ENCODE data around the gene CACNA1D. TPM values are rescaled to one million over a fixed set of nuclear protein-coding genes. Genes with fewer than 3 reads are reported as not detected.

Gene CACNA1D
- total RNA-seq, 4 donors from 2014 or later, result 0.75 to 2.5 (median 1.2) TPM

DNA sequence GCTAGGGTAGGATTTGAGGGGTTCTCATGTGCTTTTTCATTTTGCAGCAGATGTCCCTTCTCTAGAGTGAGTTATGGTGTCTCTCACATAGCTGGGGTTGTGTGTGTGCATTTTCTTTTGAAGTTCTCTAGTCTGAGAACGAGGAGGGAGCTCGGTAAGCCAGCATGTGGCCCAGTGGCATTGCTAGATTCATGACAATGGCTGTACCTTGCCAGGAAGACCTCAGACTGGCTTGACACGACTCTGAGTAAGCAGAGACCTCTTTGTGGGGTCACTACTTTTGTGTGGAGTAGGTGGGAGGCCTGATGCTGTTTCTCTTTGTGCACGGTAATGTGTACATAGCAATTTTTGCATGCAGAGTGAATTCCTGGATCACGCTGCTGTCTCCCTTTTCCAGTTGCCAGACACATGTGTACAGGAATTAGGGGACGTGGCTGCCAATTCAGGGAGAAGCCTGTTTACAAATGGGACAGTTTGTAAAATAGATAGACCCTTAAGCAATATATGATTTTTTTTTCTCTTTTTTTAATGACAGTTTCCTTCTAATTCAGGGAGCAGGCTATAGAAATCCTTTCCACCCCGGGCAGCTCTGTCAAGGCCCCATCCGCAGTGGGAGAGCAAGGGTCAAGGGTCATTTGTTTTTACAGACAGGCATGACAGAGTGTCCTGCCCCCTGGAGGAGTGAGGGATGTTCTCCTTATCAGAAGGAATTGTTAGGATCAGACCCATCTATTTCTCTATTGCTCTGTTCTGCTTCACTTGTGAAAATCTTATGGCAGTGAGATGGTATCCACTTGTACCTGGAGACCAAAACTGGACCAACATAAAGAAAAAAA is 4.6 kb downstream of the CACNA1D start:
- Histone ChIP-seq H3K27me3 (peaks cover 0 to 17% (median 8%) of the 10 kb centered on the region in 4 donors), H3K4me3 (no peak overlapping the region), H3K36me3 (no peaks in the 10 kb centered on the region), H3K9me3 (no peaks in the 10 kb centered on the region), H3K27ac (replicated peaks in 1 of 4) (peak overlapping the region in 3 of 4 donors; percentile 13 to 48 (median 28)), H3K4me1 (peaks cover 14 to 54% (median 50%) of the 10 kb centered on the region in 4 donors)
- TF ChIP-seq POLR2AphosphoS5 (IDR thresholded peaks at IDR 0.05) (no peak), EP300 (IDR thresholded peaks at IDR 0.05) (no peak), POLR2A (IDR thresholded peaks at IDR 0.05; ENCODE audit: low read depth) (no peak)
- TF ChIP-seq, protein P1, sequence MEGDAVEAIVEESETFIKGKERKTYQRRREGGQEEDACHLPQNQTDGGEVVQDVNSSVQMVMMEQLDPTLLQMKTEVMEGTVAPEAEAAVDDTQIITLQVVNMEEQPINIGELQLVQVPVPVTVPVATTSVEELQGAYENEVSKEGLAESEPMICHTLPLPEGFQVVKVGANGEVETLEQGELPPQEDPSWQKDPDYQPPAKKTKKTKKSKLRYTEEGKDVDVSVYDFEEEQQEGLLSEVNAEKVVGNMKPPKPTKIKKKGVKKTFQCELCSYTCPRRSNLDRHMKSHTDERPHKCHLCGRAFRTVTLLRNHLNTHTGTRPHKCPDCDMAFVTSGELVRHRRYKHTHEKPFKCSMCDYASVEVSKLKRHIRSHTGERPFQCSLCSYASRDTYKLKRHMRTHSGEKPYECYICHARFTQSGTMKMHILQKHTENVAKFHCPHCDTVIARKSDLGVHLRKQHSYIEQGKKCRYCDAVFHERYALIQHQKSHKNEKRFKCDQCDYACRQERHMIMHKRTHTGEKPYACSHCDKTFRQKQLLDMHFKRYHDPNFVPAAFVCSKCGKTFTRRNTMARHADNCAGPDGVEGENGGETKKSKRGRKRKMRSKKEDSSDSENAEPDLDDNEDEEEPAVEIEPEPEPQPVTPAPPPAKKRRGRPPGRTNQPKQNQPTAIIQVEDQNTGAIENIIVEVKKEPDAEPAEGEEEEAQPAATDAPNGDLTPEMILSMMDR (IDR thresholded peaks at IDR 0.05), result no peak
- WGBS, result 55% methylated on average over 8 of the region's 8 CpGs
- intact Hi-C loops (cut with DNase I), result no loop called here
- no peak for DNase-seq (ENCODE audit: extremely low spot score)

DNA sequence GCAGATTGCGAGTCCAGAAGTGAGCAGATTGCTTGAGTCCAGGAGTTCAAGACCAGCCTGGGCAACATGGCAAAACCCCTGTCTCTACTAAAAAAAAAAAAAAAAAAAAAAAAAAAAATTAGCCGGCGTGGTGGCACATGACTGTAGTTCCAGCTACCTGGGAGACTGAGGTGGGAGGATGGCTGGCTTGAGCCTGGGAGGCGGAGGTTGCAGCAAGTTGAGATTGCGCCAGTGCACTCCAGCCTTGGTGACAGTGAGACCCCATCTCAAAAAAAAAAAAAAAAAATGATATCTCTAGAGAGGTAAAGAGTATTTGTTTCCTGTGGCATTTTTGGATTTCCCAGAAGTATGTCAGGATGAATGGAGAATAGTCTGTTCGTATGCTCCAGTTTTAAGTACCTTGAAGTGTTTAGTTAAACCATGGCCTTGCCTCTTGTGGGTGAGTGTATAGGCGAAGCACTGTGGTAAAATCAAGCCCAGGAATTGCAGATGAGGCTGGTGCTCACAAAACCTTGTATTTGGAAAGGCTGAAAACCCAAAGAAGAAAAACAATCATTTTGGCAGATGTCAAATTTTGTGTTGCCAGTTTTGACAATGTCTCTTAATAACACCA is 5.9 kb downstream of the CACNA1D start:
- no peak for DNase-seq (ENCODE audit: extremely low spot score)
- peaks cover 7 to 45% (median 41%) of the 10 kb centered on the region in 4 donors for H3K4me1 ChIP-seq
- H3K9me3 ChIP-seq, result no peaks in the 10 kb centered on the region
- no peak overlapping the region for H3K4me3 ChIP-seq
- no peak overlapping the region for H3K27ac ChIP-seq (replicated peaks in 1 of 4)
- WGBS, result 89% methylated on average over 7 of the region's 7 CpGs
- intact Hi-C loops (cut with DNase I), result no loop called here
- H3K36me3 ChIP-seq, result no peaks in the 10 kb centered on the region
- TF ChIP-seq EP300 (IDR thresholded peaks at IDR 0.05) (no peak), POLR2AphosphoS5 (IDR thresholded peaks at IDR 0.05) (no peak), POLR2A (IDR thresholded peaks at IDR 0.05; ENCODE audit: low read depth) (no peak)
- TF ChIP-seq, protein P1 (IDR thresholded peaks at IDR 0.05), result no peak
- peaks cover 0 to 11% (median 7%) of the 10 kb centered on the region in 4 donors for H3K27me3 ChIP-seq

DNA sequence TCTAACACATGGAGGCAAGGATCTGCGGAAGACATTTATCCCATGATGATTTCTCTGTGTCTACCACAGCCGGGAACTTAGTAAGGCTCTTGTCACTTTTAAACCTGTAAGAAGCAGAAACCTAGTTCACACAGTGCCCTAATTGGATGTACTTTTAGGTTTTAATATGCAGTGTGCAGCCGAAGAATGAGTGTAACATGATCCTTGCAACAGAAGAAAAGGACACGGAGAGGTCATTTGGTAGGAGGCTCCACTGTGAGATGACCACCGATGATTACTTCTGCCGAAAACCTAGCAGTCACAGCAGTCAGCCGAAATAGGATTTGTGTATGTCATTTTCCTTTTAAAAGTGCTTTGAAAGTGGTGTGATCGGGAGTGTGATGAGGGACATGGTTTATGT is 6.8 kb downstream of the CACNA1D start:
- Histone ChIP-seq H3K9me3 (no peaks in the 10 kb centered on the region), H3K4me3 (no peak overlapping the region), H3K4me1 (peaks cover 0 to 36% (median 32%) of the 10 kb centered on the region in 4 donors), H3K27me3 (peaks cover 0 to 2% (median under 1%) of the 10 kb centered on the region in 4 donors), H3K27ac (replicated peaks in 1 of 4) (no peak overlapping the region), H3K36me3 (no peaks in the 10 kb centered on the region)
- intact Hi-C loops (cut with DNase I), result no loop called here
- TF ChIP-seq EP300 (IDR thresholded peaks at IDR 0.05), result no peak
- 61% methylated on average over 8 of the region's 8 CpGs for WGBS
- DNase-seq (ENCODE audit: extremely low spot score), result no peak

DNA sequence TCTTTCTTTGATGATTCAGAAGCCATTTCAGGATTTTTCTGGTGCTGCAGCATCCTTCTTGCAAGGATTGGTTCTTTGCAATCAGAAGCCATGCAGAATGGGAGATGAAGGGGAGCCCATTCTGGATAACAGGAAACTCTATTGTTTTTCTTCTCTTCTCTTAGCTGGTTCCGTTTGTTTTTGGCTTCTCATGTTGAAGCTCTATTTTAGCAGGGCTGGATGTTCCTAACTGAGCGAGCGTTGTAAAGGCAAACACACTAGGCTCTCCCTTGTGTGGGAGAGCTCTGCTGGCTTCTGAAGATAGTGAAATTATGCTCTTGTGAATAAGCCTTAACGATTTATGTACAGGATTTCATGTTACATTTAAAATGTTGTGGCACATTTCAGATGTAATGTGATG is 8.3 kb downstream of the CACNA1D start:
- Histone ChIP-seq H3K27me3 (no peaks in the 10 kb centered on the region), H3K9me3 (no peaks in the 10 kb centered on the region), H3K27ac (replicated peaks in 1 of 4) (no peak overlapping the region), H3K4me1 (peaks cover 0 to 25% (median 23%) of the 10 kb centered on the region in 4 donors), H3K36me3 (no peaks in the 10 kb centered on the region), H3K4me3 (no peak overlapping the region)
- WGBS, result 75% methylated on average over 4 of the region's 4 CpGs
- intact Hi-C loops (cut with DNase I), result no loop called here
- TF ChIP-seq POLR2AphosphoS5 (IDR thresholded peaks at IDR 0.05) (no peak), EP300 (IDR thresholded peaks at IDR 0.05) (no peak), POLR2A (IDR thresholded peaks at IDR 0.05; ENCODE audit: low read depth) (no peak)
- TF ChIP-seq, protein P1 (IDR thresholded peaks at IDR 0.05), result no peak
- DNase-seq (ENCODE audit: extremely low spot score), result no peak

DNA sequence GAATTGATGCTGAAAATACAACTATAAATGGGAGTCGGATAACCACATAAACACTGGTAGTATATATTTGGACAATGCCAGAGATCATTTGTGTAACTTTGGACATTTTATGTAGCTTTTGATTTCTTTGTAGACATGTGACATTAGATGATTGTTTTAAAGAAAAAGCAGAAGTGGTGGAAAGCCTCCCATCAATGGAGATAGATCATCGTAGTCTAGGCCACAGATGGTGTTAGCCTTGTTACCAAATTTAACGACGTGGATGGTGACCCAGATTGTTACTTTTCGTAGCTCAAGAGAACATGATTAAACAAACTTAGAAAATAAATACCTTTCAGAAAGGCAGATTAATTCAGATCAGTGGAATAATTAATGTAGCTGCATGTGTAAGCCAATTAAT is 8.8 kb downstream of the CACNA1D start:
- no peaks in the 10 kb centered on the region for H3K27me3 ChIP-seq
- peaks cover 0 to 21% (median 19%) of the 10 kb centered on the region in 4 donors for H3K4me1 ChIP-seq
- H3K9me3 ChIP-seq, result no peaks in the 10 kb centered on the region
- H3K27ac ChIP-seq (replicated peaks in 1 of 4), result no peak overlapping the region
- no peak overlapping the region for H3K4me3 ChIP-seq
- DNase-seq (ENCODE audit: extremely low spot score), result no peak
- 82% methylated on average over 5 of the region's 5 CpGs for WGBS
- intact Hi-C loops (cut with DNase I), result no loop called here
- TF ChIP-seq, protein P1 (IDR thresholded peaks at IDR 0.05), result no peak
- TF ChIP-seq EP300 (IDR thresholded peaks at IDR 0.05) (no peak), POLR2AphosphoS5 (IDR thresholded peaks at IDR 0.05) (no peak), POLR2A (IDR thresholded peaks at IDR 0.05; ENCODE audit: low read depth) (no peak)
- no peaks in the 10 kb centered on the region for H3K36me3 ChIP-seq

Measured in esophagus muscularis mucosa (tissue), 4 donors.